AG09309 (cell line): ENCODE results near the gene CRYAA.

Source experiments
- DNase-seq: peaks from one replicate; pipeline ENCODE4 v3.0.0-alpha.2; 2010; ENCODE audit warnings: low read depth
- H3K4me3 ChIP-seq: 2 replicates; pipeline ENCODE4 v1.5.1; 2011; ENCODE audit warnings: mild to moderate bottlenecking, low read depth, low read length, moderate library complexity; ENCODE audit not compliant: control insufficient read depth
- CTCF ChIP-seq: IDR thresholded peaks from 2 replicates; pipeline ENCODE4 v1.5.1; 2011; ENCODE audit warnings: mild to moderate bottlenecking, low read depth, low read length, inconsistent platforms; ENCODE audit not compliant: insufficient read depth, control insufficient read depth; ENCODE audit errors: missing control alignments

Gene CRYAA

GRCh38 chr21:43203591-43203990 lies 34.8 kb downstream of the CRYAA start:
- H3K4me3 ChIP-seq, result no peak overlapping the region
- no peak for TF ChIP-seq CTCF
- no peak for DNase-seq

DNA sequence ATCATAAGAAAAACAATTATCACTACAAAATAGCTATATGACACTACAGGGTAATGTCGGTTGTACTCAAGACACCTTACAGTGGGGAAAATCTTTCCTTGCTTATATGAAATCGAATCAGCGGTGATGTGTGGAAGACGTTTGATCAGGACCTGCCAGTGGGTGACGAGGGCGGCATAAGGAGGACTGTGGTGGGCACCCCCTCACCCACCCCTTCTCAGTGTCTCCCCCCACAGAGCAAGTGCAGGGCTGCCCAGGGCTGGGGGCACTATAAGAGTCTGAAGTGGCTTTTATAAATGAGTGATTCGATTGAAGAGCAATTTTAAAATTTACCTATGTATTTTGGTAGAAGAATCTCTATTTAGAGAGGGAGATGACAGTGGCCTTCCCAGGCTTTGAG lies 35.8 kb downstream of the CRYAA start:
- no peak for DNase-seq
- TF ChIP-seq CTCF, result no peak
- H3K4me3 ChIP-seq, result no peak overlapping the region

GRCh38 chr21:43206231-43207042 lies 37.6 kb downstream of the CRYAA start:
- H3K4me3 ChIP-seq, result no peak overlapping the region
- TF ChIP-seq CTCF, result no peak
- no peak for DNase-seq

DNA sequence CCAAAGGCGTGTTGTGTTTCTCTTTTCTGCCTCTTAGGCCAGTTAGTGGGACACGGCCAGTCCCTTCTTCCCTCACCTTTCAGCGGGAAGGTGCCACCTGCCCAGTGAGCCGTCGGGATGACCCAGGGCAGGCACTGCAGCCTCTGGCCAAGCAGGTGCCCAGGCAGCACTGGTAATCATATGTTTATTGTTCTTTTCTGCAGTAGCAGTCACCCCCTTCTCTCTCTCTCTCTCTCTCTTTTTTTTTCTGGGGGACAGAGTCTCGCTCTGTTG lies 38.2 kb downstream of the CRYAA start:
- no peak for DNase-seq
- TF ChIP-seq CTCF, result no peak

GRCh38 chr21:43207868-43208267 lies 39.1 kb downstream of the CRYAA start:
- DNase-seq, result no peak
- TF ChIP-seq CTCF, result no peak
- H3K4me3 ChIP-seq, result no peak overlapping the region

More for the DNA sequence above, 38.2 kb downstream of the CRYAA start:
- no peak overlapping the region for H3K4me3 ChIP-seq

GRCh38 chr21:43208561-43209332 lies 39.9 kb downstream of the CRYAA start:
- no peak for TF ChIP-seq CTCF
- H3K4me3 ChIP-seq, result no peak overlapping the region
- no peak for DNase-seq
